Measurements from ENCODE around the gene TRIP13. TPM values are rescaled to one million over a fixed set of nuclear protein-coding genes. Genes with fewer than 3 reads are reported as not detected.
"Not testable (repeated sequence)": the region's sequence is repeated elsewhere in the genome, so short reads cannot be mapped to it uniquely, and the experiment has no call there.

TRIP13 gene
- total RNA-seq, 2 experiments from 2014 or later = 0.47 to 0.66 TPM

DNA sequence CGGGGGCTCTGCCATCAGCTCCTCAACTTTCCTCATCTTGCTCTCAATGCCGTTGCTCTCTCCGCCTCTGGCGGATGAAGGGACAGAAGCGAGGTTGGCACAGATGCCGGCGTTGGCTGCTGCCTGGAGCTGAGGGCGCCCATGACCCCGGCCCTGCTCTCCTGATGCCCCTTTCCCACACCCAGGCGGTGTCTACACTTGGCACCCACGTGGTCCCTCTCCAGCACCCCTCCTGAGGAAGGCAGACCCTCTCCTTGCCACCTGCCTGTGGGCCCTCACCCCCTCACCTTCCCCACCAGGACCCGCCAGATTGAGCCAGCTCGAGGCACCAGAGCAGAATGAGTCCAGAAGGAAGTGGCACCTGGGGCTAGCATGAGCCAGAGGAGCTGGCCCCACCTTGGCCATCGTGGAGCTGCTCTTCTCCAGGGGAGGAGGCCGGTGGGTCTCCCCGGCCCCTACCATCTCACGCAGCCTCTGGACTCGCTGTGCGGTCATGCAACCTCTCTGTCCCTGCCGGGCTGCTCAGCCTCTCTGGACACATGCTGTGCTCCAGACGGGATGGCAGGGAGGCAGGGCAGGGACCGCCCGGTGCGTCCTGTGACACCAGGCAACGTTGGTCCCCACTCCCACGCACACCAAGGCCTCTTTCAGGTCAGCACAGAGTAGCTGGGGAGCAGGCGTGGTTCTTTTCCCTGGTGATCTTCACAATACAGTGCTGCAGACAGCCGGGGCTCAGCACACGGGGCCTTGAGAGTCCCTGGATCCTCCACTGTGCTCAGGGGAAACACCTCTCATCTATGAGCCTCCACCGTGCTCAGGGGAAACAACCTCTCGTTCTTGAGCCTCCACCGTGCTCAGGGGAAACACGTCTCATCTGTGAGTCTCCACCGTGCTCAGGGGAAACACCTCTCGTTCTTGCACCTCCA is 46.7 kb upstream of the TRIP13 start:
- not testable (repeated sequence) for ATAC-seq (ENCODE audit: poor library complexity)

DNA sequence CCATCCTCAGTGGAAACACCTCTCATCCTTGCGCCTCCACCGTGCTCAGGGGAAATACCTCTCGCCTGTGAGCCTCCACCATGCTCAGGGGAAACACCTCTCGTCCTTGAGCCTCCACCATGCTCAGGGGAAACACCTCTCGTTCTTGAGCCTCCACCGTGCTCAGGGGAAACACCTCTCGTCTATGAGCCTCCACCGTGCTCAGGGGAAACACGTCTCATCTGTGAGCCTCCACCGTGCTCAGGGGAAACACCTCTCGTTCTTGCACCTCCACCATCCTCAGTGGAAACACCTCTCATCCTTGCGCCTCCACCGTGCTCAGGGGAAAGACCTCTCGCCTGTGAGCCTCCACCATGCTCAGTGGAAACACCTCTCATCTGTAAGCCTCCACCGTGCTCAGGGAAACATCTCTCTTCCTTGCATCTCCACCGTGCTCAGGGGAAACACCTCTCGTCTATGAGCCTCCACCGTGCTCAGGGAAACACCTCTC is 46.0 kb upstream of the TRIP13 start:
- H3K36me3 Mint-ChIP-seq (ENCODE audit: low read depth); intact Hi-C loops (cut with DNase I, micrococcal nuclease); ATAC-seq (ENCODE audit: poor library complexity); POLR2A ChIA-PET; H3K27ac ChIP-seq (ENCODE audit: low read depth in 1 of 2, low read length in 2 of 2); H3K4me1 ChIP-seq (ENCODE audit: insufficient read depth, low read length); CTCF ChIA-PET; H3K27me3 ChIP-seq (ENCODE audit: control insufficient read depth in 1 of 2, insufficient read depth in 2 of 2, low read length in 2 of 2); H3K27ac Mint-ChIP-seq; H3K9me3 Mint-ChIP-seq; H3K9me3 ChIP-seq (ENCODE audit: control insufficient read depth in 1 of 2, insufficient read depth in 1 of 2, low read length in 2 of 2); H3K4me1 Mint-ChIP-seq (ENCODE audit: low read depth); H3K4me3 ChIP-seq (ENCODE audit: low read length); H3K36me3 ChIP-seq (ENCODE audit: insufficient read depth, low read length); H3K27me3 Mint-ChIP-seq: not testable (repeated sequence)
- peak overlapping the region; percentile 3 for H3K4me3 Mint-ChIP-seq
- peak in 4 of 14 experiments; percentile 7 to 85 (median 54) for DNase-seq

More for the DNA sequence above, 46.7 kb upstream of the TRIP13 start:
- H3K9me3 Mint-ChIP-seq; POLR2A ChIA-PET; H3K27ac ChIP-seq (ENCODE audit: low read depth in 1 of 2, low read length in 2 of 2); H3K27me3 ChIP-seq (ENCODE audit: control insufficient read depth in 1 of 2, insufficient read depth in 2 of 2, low read length in 2 of 2); H3K27me3 Mint-ChIP-seq; H3K4me1 ChIP-seq (ENCODE audit: insufficient read depth, low read length); intact Hi-C loops (cut with DNase I, micrococcal nuclease); DNase-seq; H3K9me3 ChIP-seq (ENCODE audit: control insufficient read depth in 1 of 2, insufficient read depth in 1 of 2, low read length in 2 of 2); H3K4me3 ChIP-seq (ENCODE audit: low read length); H3K36me3 ChIP-seq (ENCODE audit: insufficient read depth, low read length); H3K4me3 Mint-ChIP-seq; CTCF ChIA-PET; H3K27ac Mint-ChIP-seq; H3K4me1 Mint-ChIP-seq (ENCODE audit: low read depth); H3K36me3 Mint-ChIP-seq (ENCODE audit: low read depth): not testable (repeated sequence)

DNA sequence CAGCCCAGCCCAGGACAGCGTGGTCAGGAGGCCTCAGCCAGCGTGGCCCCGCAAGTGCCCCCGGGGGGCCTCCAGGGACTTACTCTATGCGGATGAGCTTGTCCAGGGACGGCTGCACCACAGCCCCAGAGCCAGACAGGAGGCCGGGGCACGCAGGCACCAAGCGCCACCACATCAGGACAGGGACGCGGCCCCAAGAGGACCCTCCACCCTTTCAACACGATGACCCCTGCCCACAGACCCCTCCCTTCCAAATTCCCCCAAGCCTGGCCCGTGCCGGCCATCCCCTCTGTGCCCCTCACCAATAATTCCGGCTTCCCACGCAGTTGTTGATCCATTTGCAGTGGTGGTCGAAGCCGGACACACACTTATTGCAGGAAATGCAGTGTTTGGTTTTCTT is 45.5 kb upstream of the TRIP13 start:
- intact Hi-C loops (cut with DNase I, micrococcal nuclease); DNase-seq; POLR2A ChIA-PET: not testable (repeated sequence)

DNA sequence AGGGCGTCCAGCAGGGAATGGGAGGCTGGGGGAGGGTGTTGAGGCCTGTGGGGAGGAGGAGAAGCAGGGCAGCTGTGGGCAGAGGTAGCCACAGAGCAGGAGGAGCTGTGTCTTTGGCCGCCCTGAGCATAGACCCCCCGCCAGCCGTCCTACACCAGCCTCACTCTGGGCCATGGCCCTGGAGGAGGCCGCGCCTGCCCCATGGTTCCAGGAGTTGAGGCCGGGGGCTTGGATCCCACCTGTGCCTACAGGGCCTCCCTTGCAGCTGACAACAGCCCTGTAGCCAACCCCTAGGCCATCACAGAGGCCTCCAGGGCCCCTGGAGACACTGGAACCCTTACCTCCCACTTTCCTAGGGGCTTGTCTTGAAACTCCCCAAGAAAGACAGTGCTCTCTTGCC is 44.9 kb upstream of the TRIP13 start:
- H3K4me3 Mint-ChIP-seq; POLR2A ChIA-PET; H3K4me1 ChIP-seq (ENCODE audit: insufficient read depth, low read length); H3K36me3 Mint-ChIP-seq (ENCODE audit: low read depth); CTCF ChIA-PET; H3K4me3 ChIP-seq (ENCODE audit: low read length); H3K27me3 Mint-ChIP-seq; H3K9me3 ChIP-seq (ENCODE audit: control insufficient read depth in 1 of 2, insufficient read depth in 1 of 2, low read length in 2 of 2); H3K27ac ChIP-seq (ENCODE audit: low read depth in 1 of 2, low read length in 2 of 2); intact Hi-C loops (cut with DNase I, micrococcal nuclease); H3K27me3 ChIP-seq (ENCODE audit: control insufficient read depth in 1 of 2, insufficient read depth in 2 of 2, low read length in 2 of 2); ATAC-seq (ENCODE audit: poor library complexity); H3K9me3 Mint-ChIP-seq; H3K36me3 ChIP-seq (ENCODE audit: insufficient read depth, low read length); H3K27ac Mint-ChIP-seq: not testable (repeated sequence)
- peak in 1 of 14 experiments; percentile 26 for DNase-seq
- peaks cover 10% of the 10 kb centered on the region for H3K4me1 Mint-ChIP-seq (ENCODE audit: low read depth)

More for the DNA sequence above, 45.5 kb upstream of the TRIP13 start:
- H3K27me3 ChIP-seq (ENCODE audit: control insufficient read depth in 1 of 2, insufficient read depth in 2 of 2, low read length in 2 of 2); H3K36me3 ChIP-seq (ENCODE audit: insufficient read depth, low read length); H3K4me1 Mint-ChIP-seq (ENCODE audit: low read depth); H3K4me3 ChIP-seq (ENCODE audit: low read length); H3K27me3 Mint-ChIP-seq; CTCF ChIA-PET; H3K4me1 ChIP-seq (ENCODE audit: insufficient read depth, low read length); ATAC-seq (ENCODE audit: poor library complexity); H3K27ac Mint-ChIP-seq; H3K36me3 Mint-ChIP-seq (ENCODE audit: low read depth); H3K9me3 ChIP-seq (ENCODE audit: control insufficient read depth in 1 of 2, insufficient read depth in 1 of 2, low read length in 2 of 2); H3K27ac ChIP-seq (ENCODE audit: low read depth in 1 of 2, low read length in 2 of 2); H3K4me3 Mint-ChIP-seq; H3K9me3 Mint-ChIP-seq: not testable (repeated sequence)

DNA sequence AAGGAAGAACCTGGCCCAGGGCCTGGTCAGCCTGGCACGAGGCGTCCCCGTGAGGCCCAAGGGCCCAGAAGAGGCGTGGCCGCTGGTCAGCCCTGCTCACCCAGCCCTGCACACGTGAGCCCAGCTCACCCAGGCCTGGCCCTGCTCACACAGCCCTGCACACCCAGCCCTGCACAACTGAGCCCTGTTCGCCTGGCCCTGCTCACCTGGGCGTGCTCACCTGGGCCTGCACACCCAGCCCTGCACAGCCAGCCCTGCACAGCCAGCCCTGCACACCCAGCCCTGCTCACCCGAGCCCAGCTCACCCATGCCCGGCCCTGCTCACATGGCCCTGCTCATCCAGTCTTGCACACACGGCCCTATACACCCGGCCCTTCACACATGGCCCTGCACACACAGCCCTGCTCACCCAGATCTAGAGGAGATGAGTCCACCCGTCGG is 44.0 kb upstream of the TRIP13 start:
- Histone ChIP-seq H3K4me3 (ENCODE audit: low read length) (no peak overlapping the region), H3K27me3 (ENCODE audit: control insufficient read depth in 1 of 2, insufficient read depth in 2 of 2, low read length in 2 of 2) (peaks cover 7 to 9% of the 10 kb centered on the region in 2 experiments), H3K4me1 (ENCODE audit: insufficient read depth, low read length) (peaks cover 5% of the 10 kb centered on the region), H3K36me3 (ENCODE audit: insufficient read depth, low read length) (no peaks in the 10 kb centered on the region), H3K9me3 (ENCODE audit: control insufficient read depth in 1 of 2, insufficient read depth in 1 of 2, low read length in 2 of 2) (no peaks in the 10 kb centered on the region), H3K27ac (ENCODE audit: low read depth in 1 of 2, low read length in 2 of 2) (no peak overlapping the region)
- Mint-ChIP-seq H3K9me3 (no peaks in the 10 kb centered on the region), H3K4me3 (no peak overlapping the region), H3K27me3 (peaks cover 8% of the 10 kb centered on the region), H3K4me1 (ENCODE audit: low read depth) (peaks cover 10% of the 10 kb centered on the region), H3K27ac (no peak overlapping the region), H3K36me3 (ENCODE audit: low read depth) (no peaks in the 10 kb centered on the region)
- ChIA-PET POLR2A (no interaction called here), CTCF (no interaction called here)
- TF ChIP-seq, protein P1, sequence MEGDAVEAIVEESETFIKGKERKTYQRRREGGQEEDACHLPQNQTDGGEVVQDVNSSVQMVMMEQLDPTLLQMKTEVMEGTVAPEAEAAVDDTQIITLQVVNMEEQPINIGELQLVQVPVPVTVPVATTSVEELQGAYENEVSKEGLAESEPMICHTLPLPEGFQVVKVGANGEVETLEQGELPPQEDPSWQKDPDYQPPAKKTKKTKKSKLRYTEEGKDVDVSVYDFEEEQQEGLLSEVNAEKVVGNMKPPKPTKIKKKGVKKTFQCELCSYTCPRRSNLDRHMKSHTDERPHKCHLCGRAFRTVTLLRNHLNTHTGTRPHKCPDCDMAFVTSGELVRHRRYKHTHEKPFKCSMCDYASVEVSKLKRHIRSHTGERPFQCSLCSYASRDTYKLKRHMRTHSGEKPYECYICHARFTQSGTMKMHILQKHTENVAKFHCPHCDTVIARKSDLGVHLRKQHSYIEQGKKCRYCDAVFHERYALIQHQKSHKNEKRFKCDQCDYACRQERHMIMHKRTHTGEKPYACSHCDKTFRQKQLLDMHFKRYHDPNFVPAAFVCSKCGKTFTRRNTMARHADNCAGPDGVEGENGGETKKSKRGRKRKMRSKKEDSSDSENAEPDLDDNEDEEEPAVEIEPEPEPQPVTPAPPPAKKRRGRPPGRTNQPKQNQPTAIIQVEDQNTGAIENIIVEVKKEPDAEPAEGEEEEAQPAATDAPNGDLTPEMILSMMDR (IDR thresholded peaks at IDR 0.05) = no peak
- ATAC-seq (ENCODE audit: poor library complexity) (no peak), DNase-seq (peak in 1 of 14 experiments; percentile 25)
- intact Hi-C loops (cut with DNase I, micrococcal nuclease) = no loop called here
